ENCODE measurements around the gene SCARF1.
A peak's percentile ranks its signal among the peaks of the same experiment; 100 is the strongest.

SCARF1 gene

DNA sequence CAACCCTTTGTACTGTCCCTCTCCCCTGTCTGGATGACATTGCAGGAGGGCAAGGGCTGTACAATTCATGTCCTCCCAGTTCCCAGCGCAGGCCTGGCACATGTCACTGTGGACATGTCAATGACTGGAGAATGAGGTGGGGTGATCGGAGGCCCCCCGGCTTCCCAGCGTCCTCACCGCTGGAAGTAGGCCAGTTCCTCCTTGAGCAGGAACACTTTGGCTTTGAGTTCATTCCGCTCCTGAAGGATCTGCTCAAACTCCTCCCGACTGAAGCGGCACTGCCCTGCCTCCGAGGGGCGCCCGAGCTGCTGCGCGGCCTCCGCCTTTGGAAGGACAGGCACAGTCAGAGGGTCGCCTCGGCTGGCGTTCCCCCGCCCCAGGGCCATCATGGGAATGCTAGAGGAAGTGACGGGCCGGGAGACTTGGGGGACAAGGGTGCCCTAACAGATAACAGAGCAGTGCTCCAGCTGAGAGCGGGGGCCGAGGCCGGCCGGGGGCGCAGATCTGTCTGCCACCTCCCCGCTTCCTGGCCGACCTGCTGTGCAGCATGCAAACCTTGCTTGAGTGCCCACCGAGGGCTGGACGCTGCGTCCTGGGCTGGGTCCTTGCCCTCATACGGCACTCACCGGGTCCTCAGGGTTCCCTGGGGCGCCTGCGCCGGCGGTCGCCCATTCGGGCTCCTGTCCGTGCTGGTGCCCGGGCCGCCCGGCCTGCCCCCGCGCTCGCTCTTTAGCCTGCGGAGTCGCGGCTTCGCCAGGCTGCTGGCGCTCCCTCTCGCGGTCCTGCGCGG is 2.8 kb upstream of the SCARF1 start:
- DNase-seq (ENCODE audit: low read depth in 2 of 2): no peak

DNA sequence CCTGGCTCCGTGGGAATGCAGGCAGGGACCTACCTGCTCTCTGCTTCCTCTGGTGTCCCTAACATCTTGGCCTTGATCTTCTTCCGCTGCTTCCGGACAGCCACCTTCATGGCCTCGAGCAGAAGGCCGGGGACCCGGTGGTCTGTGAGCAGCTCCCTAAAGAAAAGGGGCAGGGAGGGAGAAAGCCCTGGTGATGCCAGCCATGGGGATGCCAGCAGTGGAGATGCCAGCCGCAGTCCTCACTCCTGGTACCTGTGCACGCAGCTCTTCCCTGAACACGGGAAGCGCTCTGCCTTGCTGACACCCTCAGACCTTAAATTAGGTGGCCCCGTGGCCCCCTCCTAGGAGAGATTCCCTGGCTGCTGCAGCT is 2.3 kb upstream of the SCARF1 start:
- DNase-seq (ENCODE audit: low read depth in 2 of 2): no peak

DNA sequence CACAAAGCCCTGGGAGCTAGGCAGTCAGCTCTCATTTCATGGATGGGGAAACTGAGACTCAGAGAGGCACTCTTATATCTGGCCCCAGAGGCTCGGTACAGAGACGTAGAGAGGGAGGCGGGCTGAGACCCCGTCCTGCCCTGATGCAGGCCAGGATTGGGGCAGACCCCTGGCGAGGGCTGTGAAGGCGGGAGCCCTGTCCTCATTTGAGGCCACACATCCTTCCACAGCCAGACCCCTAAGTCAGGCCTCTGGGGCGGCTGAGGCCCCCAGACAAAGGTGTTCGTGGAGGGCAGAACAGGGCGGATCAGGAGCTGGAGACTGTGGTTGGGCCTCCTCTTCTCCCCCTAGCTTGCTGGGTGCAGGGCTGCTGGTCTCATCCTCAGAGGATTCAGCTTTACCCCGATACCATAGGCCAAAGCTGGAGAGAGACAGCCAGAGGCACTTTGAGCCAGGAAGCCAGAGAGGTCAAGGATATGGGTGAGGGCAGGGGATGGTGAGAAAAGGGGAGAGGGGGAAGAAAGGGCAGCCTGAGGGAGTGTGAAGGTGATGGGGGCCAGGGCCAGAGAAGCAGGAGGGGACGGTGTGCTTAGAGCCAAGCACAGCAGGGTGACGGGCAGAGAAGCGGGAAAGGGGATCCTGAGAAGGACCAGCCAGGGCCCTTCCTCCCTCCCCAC is 805 bp upstream of the SCARF1 start:
- DNase-seq (ENCODE audit: low read depth in 2 of 2): no peak

DNA sequence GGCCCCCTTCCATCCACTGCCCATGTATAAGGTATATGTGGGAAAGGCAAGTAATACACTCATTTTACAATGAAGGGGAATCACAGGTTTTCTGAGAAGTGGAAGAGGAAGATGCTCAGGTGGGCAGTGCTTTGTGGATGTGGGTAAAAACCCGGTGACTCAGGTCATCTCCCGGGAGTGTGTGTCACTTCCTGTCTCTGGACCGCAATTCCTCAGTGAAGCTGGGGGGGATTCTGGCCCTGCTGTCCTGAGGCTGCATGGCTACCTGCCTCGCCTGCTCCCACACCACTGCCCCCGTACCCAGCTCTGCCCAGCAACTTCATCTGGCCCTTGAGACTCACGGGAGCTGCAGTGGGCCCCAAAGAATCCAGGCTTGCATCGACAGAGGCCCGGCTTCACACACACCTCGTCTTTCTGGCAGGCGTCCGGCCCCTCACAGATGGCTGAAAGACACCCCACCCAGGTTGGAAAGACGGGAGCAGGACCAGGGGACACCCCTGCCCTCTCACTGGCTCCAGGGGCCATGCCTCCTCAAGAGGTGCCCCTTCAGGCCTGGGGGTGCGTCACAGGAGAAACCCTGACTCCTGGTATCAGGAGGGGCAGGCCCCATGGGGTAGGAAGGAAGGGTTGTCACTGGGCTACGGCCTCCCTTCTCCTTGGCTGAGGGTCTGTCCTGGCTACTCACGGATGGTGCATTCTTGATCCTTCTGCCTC is 882 bp downstream of the SCARF1 start:
- no peak for DNase-seq (ENCODE audit: low read depth in 2 of 2)

DNA sequence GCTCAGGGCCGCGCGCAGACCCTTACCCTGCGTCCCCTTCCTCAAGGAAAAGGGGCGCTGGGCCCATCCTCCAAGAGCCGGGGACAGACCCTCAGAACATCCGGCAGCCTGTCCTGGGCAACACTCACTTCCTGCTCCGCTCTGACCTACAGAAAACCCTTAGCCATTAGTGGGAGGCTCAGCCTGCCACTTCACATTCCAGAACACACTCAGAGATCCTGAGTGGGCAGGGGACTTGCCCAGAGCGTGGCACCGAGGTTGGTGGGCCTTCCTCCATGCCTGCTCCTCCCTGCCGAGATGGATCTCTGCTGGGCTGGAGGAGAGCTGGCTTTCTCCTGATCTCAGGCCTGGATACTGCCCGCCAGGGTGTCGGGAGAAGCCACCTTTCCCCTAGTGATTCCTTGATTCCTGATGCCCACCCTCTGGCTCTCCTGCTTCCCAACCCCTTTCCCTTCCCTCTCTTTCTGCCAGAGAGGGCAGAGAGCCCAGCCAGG is 1.5 kb downstream of the SCARF1 start:
- DNase-seq (ENCODE audit: low read depth in 2 of 2): no peak

GRCh38 chr17:1643293-1643998 is 2.1 kb downstream of the SCARF1 start:
- no peak for DNase-seq (ENCODE audit: low read depth in 2 of 2)

GRCh38 chr17:1641065-1641403 is 4.5 kb downstream of the SCARF1 start:
- DNase-seq (ENCODE audit: low read depth in 2 of 2): no peak

GRCh38 chr17:1640329-1641064 is 5.0 kb downstream of the SCARF1 start:
- DNase-seq (ENCODE audit: low read depth in 2 of 2): no peak

DNA sequence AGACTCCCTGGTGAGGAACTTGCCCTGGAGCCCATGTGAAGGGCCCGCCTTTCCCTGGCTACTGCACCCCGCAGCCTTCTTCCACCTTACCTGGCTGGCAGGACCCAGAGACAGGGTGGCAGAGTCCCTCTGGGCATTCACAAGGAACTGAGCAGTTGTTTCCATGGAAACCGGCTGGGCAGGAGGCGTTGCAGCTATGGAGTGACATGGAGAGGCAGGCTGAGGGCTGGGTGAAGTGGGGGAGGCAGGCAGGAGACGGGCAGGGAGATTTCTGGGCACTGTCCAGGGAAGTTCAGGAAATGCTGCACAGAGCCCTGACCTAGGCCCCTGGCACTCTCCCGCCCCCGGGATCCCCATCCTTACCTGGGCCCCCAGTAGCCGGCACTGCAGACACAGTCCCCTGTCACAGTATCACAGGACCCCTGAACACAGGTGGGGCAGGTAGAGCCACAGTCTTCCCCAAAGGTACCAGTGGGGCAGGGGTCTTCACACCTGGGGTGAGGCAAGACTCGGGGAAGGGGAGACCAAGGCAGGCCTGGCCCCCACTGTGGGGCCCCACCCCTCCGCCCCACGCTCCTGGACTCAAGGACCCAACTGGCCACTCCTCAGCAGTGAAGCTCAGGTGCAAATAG is 5.9 kb downstream of the SCARF1 start:
- DNase-seq (ENCODE audit: low read depth in 2 of 2): no peak

- DNase-seq (ENCODE audit: low read depth in 2 of 2): no peak
These were observed 6.8 kb downstream of the SCARF1 start for GRCh38 chr17:1638624-1639300.

DNA sequence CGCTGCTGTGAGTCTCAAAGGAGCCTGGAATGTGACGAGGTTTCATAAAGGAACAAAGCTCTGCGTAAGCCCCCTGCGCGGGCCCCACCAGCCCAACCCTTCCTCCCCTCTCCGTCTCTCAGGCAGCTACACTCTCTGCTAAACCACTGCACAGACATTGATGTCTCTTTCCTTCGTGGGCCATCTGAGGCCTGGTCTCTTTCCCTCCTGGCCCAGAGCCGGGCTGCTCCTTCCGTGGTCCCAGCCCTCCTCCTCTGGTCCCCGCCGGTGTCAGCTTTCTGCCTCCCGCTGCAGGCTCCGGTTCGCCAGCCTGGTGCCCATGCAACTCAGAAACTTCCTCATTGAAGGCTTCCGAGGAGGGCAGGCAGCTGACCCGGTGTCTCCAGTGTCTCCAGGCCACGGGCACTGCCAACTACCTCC is 7.4 kb downstream of the SCARF1 start:
- no peak for DNase-seq (ENCODE audit: low read depth in 2 of 2)

GRCh38 chr17:1636732-1637285 is 8.7 kb downstream of the SCARF1 start:
- DNase-seq (ENCODE audit: low read depth in 2 of 2): no peak

DNA sequence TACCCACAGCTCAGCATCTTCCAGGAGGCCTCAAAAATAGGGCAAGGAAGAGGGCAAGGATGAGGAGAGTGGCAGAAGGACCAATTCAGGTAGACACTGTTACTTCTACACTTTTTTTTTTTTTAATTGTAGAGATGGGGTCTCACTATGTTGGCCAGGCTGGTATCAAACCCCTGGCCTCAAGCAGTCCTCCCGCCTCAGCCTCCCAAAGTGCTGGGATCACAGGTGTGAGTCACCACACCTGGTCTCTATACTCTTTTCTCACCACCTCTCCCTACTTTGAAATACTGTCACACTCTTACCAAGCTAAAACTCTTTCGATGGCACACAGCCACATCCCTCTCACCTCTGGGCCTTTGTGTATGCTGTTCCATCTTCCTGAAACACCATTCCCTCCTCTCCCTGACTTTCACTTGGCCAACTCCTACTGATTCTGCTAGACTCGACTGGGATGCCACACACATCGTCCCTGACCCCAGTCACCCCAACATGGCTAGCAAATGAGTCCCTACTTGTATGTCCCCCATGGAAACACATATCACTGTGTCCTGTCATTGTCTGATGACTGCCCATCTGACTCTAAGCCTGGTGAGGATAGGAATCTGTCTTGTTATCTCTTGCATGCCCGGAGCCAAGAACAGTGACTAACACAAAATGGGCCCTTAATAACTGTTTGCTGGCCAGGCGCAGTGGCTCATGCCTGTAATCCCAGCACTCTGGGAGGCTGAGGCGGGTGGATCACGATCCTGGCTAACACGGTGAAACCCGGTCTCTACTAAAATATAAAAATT is 9.7 kb downstream of the SCARF1 start:
- DNase-seq (ENCODE audit: low read depth in 2 of 2): no peak

- DNase-seq (ENCODE audit: low read depth in 2 of 2): no peak
These were observed 10.5 kb downstream of the SCARF1 start for GRCh38 chr17:1634841-1635650.

DNA sequence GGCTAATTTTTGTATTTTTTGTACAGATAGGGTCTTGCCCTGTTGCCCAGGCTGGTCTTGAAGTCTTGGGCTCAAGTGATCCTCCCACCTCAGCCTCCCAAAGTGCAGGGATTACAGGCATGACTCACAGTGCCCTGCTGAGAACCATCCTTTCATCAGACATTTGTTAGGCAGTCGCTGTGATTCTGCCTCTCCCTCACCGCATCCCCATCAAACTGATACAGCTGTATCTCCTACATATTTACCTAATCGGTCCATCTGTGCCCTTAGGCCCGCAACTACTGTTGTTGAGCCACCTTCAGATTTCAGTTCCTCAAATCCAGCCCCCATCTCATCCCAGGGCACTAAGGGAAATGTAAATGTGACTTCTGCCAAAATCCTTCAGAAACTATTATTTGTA is 14.9 kb downstream of the SCARF1 start:
- DNase-seq (ENCODE audit: low read depth in 2 of 2): no peak

DNA sequence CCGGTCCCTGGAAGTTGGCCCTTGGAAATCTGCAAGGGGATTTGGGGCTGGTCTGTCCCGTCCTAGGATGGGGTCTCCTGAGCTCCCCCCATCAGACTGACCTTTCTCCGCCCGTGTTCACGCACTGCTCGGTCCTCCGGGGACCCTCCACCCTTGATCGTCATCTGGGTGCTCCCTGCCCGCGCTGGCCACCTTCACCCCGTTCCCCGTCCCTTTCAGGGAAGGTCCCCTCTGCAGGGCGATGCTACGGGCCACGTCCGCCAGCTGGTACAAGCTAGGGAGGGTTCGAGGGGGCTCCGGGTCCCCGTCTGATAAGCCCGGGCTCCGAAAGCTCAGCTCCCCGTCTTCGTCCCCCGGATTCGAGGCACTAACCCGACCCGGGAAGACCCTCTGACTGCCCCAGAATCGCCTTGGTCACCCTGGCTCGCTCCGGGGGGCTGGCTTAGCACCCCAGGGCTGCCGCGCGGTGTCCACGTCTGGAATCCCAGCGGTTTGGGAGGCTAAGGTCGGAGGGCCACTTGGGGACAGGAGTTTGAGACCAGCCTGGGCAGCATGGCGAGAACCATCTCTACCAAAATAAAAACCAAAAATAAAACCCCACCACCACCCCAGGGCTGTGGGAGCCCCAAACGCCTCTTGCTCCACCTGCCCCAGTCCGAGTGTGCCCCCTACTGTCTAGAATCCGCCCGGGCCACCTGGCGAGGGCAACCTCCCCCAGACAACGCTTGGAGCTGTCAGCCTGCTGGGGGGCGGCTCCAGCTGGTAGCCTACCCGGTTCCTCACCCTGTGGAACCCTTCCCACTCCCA is 15.8 kb downstream of the SCARF1 start:
- peak; percentile 81 to 82 for DNase-seq (ENCODE audit: low read depth in 2 of 2)

- DNase-seq (ENCODE audit: low read depth in 2 of 2): peak; percentile 84 to 88
These were observed 16.6 kb downstream of the SCARF1 start for GRCh38 chr17:1628856-1629503.
